GM12878 (cell line): ENCODE results near the gene DPYSL4. TPM values are rescaled to one million over a fixed set of nuclear protein-coding genes. Genes with fewer than 3 reads are reported as not detected.

ENCODE experiments used
- ATAC-seq: fragments of 200-7000 bp; cut with Tn5 transposase; 3 replicates; pipeline ENCODE4 v1.9.1; 2020; ENCODE audit warnings: mild to moderate bottlenecking, moderate library complexity
- BruUV-seq: library from RNA; stranded (reverse); fragments of 400-500 nt; replicated peaks from 2 replicates; lab custom pipeline; 2021; lab: Mats Ljungman, UMichigan
- CTCF ChIA-PET: fragments of 300-600 bp; sonication (Branson Sonifier 250); formaldehyde crosslinking; extraction: SDS; loops from one replicate; lab custom pipeline; 2021; ENCODE audit warnings: inconsistent platforms; lab: Yijun Ruan, JAX
- POLR2A ChIA-PET: fragments of 350-600 bp; formaldehyde crosslinking; extraction: SDS; loops from one replicate; lab custom pipeline; 2021; ENCODE audit warnings: inconsistent platforms; lab: Charles Lee
- RAD21 ChIA-PET: fragments of 300-600 bp; sonication (Branson Sonifier 250); formaldehyde crosslinking; loops from one replicate; lab custom pipeline; 2023; ENCODE audit warnings: antibody characterized with exemption; ENCODE audit not compliant: unreplicated experiment; lab: Charles Lee
- SMC1A ChIA-PET: fragments of 300-600 bp; sonication (Branson Sonifier 250); formaldehyde crosslinking; loops from one replicate; lab custom pipeline; 2023; ENCODE audit not compliant: unreplicated experiment, uncharacterized antibody; lab: Charles Lee
- DNase-seq: peaks from one replicate; pipeline ENCODE4 v3.0.0-alpha.2; 2011; ENCODE audit warnings: low read depth, low spot score
- FAIRE-seq: peaks from 3 replicates; lab custom pipeline; 2011; peaks lifted over from hg19 to GRCh38; lab: Jason Lieb, UNC
- H2AFZ ChIP-seq: 2 replicates; pipeline ENCODE4 v1.6.0; 2011; ENCODE audit warnings: low read depth, low read length, control low read depth; ENCODE audit not compliant: control insufficient read depth
- H3K27ac ChIP-seq: 2 replicates; pipeline ENCODE4 v1.5.1; 2011; ENCODE audit warnings: control low read depth; ENCODE audit not compliant: control insufficient read depth, insufficient read depth
- H3K27me3 ChIP-seq, 2 experiments: replicated peaks in 1 of 2; 2 replicates each; pipeline versions ENCODE4 v1.6.0 to v1.6.1; 2011; ENCODE audit warnings: low read length in 1 of 2; ENCODE audit not compliant: control insufficient read depth in 2 of 2, insufficient read depth in 2 of 2
- H3K36me3 ChIP-seq, 2 experiments: 2 replicates each; pipeline ENCODE4 v1.5.1; 2011; ENCODE audit warnings: low read length in 1 of 2; ENCODE audit not compliant: control insufficient read depth in 2 of 2, insufficient read depth in 2 of 2
- H3K4me1 ChIP-seq: 2 replicates; pipeline ENCODE4 v1.6.1; 2011; ENCODE audit warnings: mild to moderate bottlenecking, low read length, moderate library complexity, mixed read lengths; ENCODE audit not compliant: control insufficient read depth, insufficient read depth
- H3K4me2 ChIP-seq: 2 replicates; pipeline ENCODE4 v1.6.0; 2011; ENCODE audit warnings: control low read depth; ENCODE audit not compliant: control insufficient read depth, insufficient read depth
- H3K4me3 ChIP-seq: fragments of 200-600 bp; sonication (generic); 2 replicates; pipeline ENCODE4 v1.5.1; 2016
- H3K79me2 ChIP-seq: 2 replicates; pipeline ENCODE4 v1.6.0; 2011; ENCODE audit warnings: low read length; ENCODE audit not compliant: control insufficient read depth, insufficient read depth
- H3K9ac ChIP-seq: 2 replicates; pipeline ENCODE4 v1.8.0; 2011; ENCODE audit warnings: low read length, control low read depth, mixed read lengths; ENCODE audit not compliant: control insufficient read depth, insufficient read depth
- H3K9me3 ChIP-seq: replicated peaks from 3 replicates; pipeline ENCODE4 v1.5.1; 2011; ENCODE audit warnings: mild to moderate bottlenecking, low read length; ENCODE audit not compliant: control insufficient read depth, insufficient read depth
- H4K20me1 ChIP-seq: 2 replicates; pipeline ENCODE4 v1.6.0; 2011; ENCODE audit not compliant: control insufficient read depth, insufficient read depth
- ATF2 ChIP-seq: IDR thresholded peaks from 2 replicates; pipeline ENCODE4 v1.6.1; 2012; ENCODE audit warnings: low read length, inconsistent platforms
- BCLAF1 ChIP-seq: fragments of 450-650 bp; IDR thresholded peaks from 2 replicates; pipeline ENCODE4 v1.6.1; 2017; ENCODE audit warnings: antibody characterized with exemption, mild to moderate bottlenecking, moderate library complexity
- BRCA1 ChIP-seq: IDR thresholded peaks from 2 replicates; pipeline ENCODE4 v1.6.1; 2011; ENCODE audit warnings: low read depth, low read length, improper control_type of control experiment
- CEBPZ ChIP-seq: fragments of 150-350 bp; IDR thresholded peaks from 2 replicates; pipeline ENCODE4 v1.6.1; 2016; ENCODE audit warnings: low read depth, low read length
- DPF2 ChIP-seq: fragments of 450-650 bp; IDR thresholded peaks from 2 replicates; pipeline ENCODE4 v1.6.1; 2017; ENCODE audit warnings: mild to moderate bottlenecking
- FOXK2 ChIP-seq: fragments of 450-650 bp; IDR thresholded peaks from 2 replicates; pipeline ENCODE4 v1.6.1; 2017; ENCODE audit warnings: mild to moderate bottlenecking, moderate library complexity
- RAD51 ChIP-seq: fragments of 450-650 bp; IDR thresholded peaks from 2 replicates; pipeline ENCODE4 v1.6.1; 2016; ENCODE audit warnings: moderate library complexity, mild to moderate bottlenecking, inconsistent platforms
- ZNF622 ChIP-seq: fragments of 450-650 bp; IDR thresholded peaks from 2 replicates; pipeline ENCODE4 v1.6.1; 2017; ENCODE audit warnings: mild to moderate bottlenecking, inconsistent platforms
- WGBS: methylation state at CpG from one replicate; pipeline ENCODE4 v1.1.6; 2016; ENCODE audit warnings: low lambda C conversion rate; ENCODE audit not compliant: insufficient replicate concordance, insufficient coverage; ENCODE audit errors: missing lambda C conversion rate; 5-methylcytosine and 5-hydroxymethylcytosine counted together
- in situ Hi-C: fragments of 300-500 bp; cut with MboI; formaldehyde crosslinking; loops from 9 replicates; pipeline ENCODE4 v1.14.3; 2018; ENCODE audit warnings: mixed read lengths
- intact Hi-C: fragments of 100-400 bp; cut with micrococcal nuclease; formaldehyde crosslinking; loops from one replicate; pipeline ENCODE4 v1.14.2; 2022; ENCODE audit not compliant: unreplicated experiment
- polyA plus RNA-seq, 11 experiments: library from polyadenylated mRNA; depleted of rRNA in 4 of 11; unstranded in 6 of 11; stranded (reverse) in 5 of 11; fragments of >200 nt; fragmentation: Nextera tagmentation in 4 of 11; fragmentation: Illumina TruSeq in 1 of 11; extraction: Ambion mirVana in 4 of 11; extraction: Trizol in 1 of 11; gene quantifications; 1 replicate in 1 of 11; 2 replicates in 10 of 11; pipeline versions ENCODE4 v1.2.1 to v1.2.3, GENCODE V29; 2011 to 2016; ENCODE audit warnings: inconsistent platforms in 2 of 11, missing spikeins in 2 of 11, low read depth in 1 of 11
- total RNA-seq, 4 experiments: library from RNA; depleted of rRNA in 3 of 4; stranded (reverse); fragments of >200 nt in 3 of 4; fragmentation: Illumina TruSeq in 1 of 4; extraction: Trizol in 1 of 4; gene quantifications; 2 replicates each; pipeline versions ENCODE4 v1.2.1 to v1.2.3, GENCODE V29; 2013 to 2021

Gene DPYSL4
- total and polyA plus RNA-seq, 10 of the 15 experiments (the other 5 are each of a cell fraction or from before 2014, with no cell fraction given): 0.10 to 0.21 TPM; not detected in 8

GRCh38 chr10:132243141-132243540 is 56.4 kb downstream of the DPYSL4 start:
- no peak for TF ChIP-seq RAD51
- TF ChIP-seq FOXK2: no peak
- no peak for TF ChIP-seq CEBPZ
- TF ChIP-seq DPF2: no peak
- TF ChIP-seq ZNF622: no peak
- no peaks in the 10 kb centered on the region for H3K9me3 ChIP-seq
- H3K36me3 ChIP-seq: no peaks in the 10 kb centered on the region
- no peak for DNase-seq
- ChIA-PET POLR2A (no interaction called here), CTCF (no interaction called here), RAD21 (no interaction called here), SMC1A (no interaction called here)
- H3K9ac ChIP-seq: no peak overlapping the region
- H3K27ac ChIP-seq: no peak overlapping the region
- H3K4me2 ChIP-seq: no peak overlapping the region
- BruUV-seq: no TSS peak
- H3K4me1 ChIP-seq: no peaks in the 10 kb centered on the region
- H3K4me3 ChIP-seq: no peak overlapping the region
- no peak for ATAC-seq
- in situ Hi-C loops (no loop called here), intact Hi-C loops (no loop called here)
- H3K27me3 ChIP-seq: no peaks in the 10 kb centered on the region
- H3K79me2 ChIP-seq: no peaks in the 10 kb centered on the region
- no peaks in the 10 kb centered on the region for H4K20me1 ChIP-seq
- FAIRE-seq: no peak
- WGBS: 55% methylated on average over 12 of the region's 12 CpGs
- no peak overlapping the region for H2AFZ ChIP-seq

DNA sequence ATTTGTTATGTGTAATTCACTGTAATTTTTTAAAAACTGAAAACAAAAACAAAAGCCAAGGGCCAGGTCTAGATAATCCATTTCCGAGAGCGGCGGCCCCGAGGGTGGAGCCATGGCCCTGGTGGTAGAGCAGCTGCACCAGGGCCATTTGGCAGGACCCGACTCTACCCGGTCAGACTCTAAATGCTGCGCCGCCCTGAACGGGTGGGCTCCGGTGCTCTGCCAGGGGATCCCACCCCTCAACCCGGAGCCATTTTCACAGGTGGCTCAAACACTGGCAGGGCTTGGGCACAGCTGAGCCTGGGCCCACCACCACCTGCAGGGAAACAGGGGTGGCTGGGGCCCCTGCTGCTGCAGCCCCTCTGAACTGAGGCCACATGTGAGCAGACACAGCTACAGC is 56.9 kb downstream of the DPYSL4 start:
- Histone ChIP-seq H3K4me1 (no peaks in the 10 kb centered on the region), H3K9me3 (no peaks in the 10 kb centered on the region), H3K4me2 (no peak overlapping the region), H3K79me2 (no peaks in the 10 kb centered on the region), H3K4me3 (no peak overlapping the region), H2AFZ (no peak overlapping the region), H3K27ac (no peak overlapping the region), H4K20me1 (no peaks in the 10 kb centered on the region), H3K36me3 (no peaks in the 10 kb centered on the region), H3K27me3 (no peaks in the 10 kb centered on the region), H3K9ac (no peak overlapping the region)
- no peak for ATAC-seq
- intact Hi-C loops (no loop called here), in situ Hi-C loops (no loop called here)
- no peak for FAIRE-seq
- ChIA-PET RAD21 (no interaction called here), SMC1A (no interaction called here), POLR2A (no interaction called here), CTCF (no interaction called here)
- BruUV-seq: no TSS peak
- no peak for TF ChIP-seq BRCA1
- TF ChIP-seq ATF2: no peak
- no peak for TF ChIP-seq RAD51
- no peak for TF ChIP-seq BCLAF1
- no peak for DNase-seq
- WGBS: 43% methylated on average over 11 of the region's 11 CpGs
